Motor neuron (in vitro differentiated cells): ENCODE results near the gene JPH3. TPM values are rescaled to one million over a fixed set of nuclear protein-coding genes. Genes with fewer than 3 reads are reported as not detected.
"Not testable (repeated sequence)": the region's sequence is repeated elsewhere in the genome, so short reads cannot be mapped to it uniquely, and the experiment has no call there.

Source experiments
- ATAC-seq, 8 experiments: fragments of 200-7000 bp; cut with Tn5 transposase; replicated peaks in 6 of 8; 2 replicates each; pipeline ENCODE4 v1.8.0; 2021; ENCODE audit warnings: mild to moderate bottlenecking in 8 of 8, moderate library complexity in 8 of 8
- H3K27ac ChIP-seq, 2 donors: fragments of 250-450 bp; sonication (Bioruptor Pico); 2 replicates each; pipeline ENCODE4 v1.9.0; 2021; ENCODE audit warnings: antibody characterized with exemption in 2 of 2, mild to moderate bottlenecking in 2 of 2, moderate library complexity in 1 of 2
- H3K4me1 ChIP-seq, 2 donors: fragments of 250-450 bp; sonication (Bioruptor Pico); replicated peaks in 1 of 2; 2 replicates each; pipeline ENCODE4 v1.6.1; 2021; ENCODE audit warnings: antibody characterized with exemption in 2 of 2, mild to moderate bottlenecking in 2 of 2, moderate library complexity in 1 of 2
- H3K4me3 ChIP-seq, 5 donors: fragments of 250-450 bp; sonication (Bioruptor Pico); 2 replicates each; pipeline ENCODE4 v1.9.0; 2021; ENCODE audit warnings: antibody characterized with exemption in 5 of 5, mild to moderate bottlenecking in 5 of 5, moderate library complexity in 4 of 5
- WGBS, 10 experiments: fragments of 450-650 bp; shearing (Covaris generic); methylation state at CpG; one replicate each; pipeline ENCODE4 v1.0.0; 2022; 5-methylcytosine and 5-hydroxymethylcytosine counted together
- in situ Hi-C, 9 experiments: fragments of 400-800 bp; cut with MboI; loops; one replicate each; pipeline ENCODE4 v1.15.0; 2021; ENCODE audit warnings: low sequenced_read_pairs in 9 of 9, low pct_unique_long_range_greater_than_20kb in 2 of 9; ENCODE audit not compliant: unreplicated experiment in 9 of 9
- total RNA-seq, 8 experiments: library from RNA; unstranded; fragments of 300-600 nt; gene quantifications; 2 replicates each; pipeline versions ENCODE4 v1.2.3 to v1.2.4, GENCODE V29; 2022

Gene JPH3
- total RNA-seq, 8 experiments from 2014 or later, result 0.51 to 23.5 (median 12.8) TPM

- Histone ChIP-seq H3K4me1 (peaks cover 0 to 3% of the 10 kb centered on the region in 2 donors), H3K4me3 (no peak overlapping the region), H3K27ac (no peak overlapping the region)
- peak in 1 of 8 experiments; percentile 14 for ATAC-seq
- in situ Hi-C loops, result no loop called here
- WGBS, 10 experiments, result 60 to 100% methylated on average over 1 to 3 of the region's 13 CpGs; no CpG with 5 or more reads in 8 of the 10 experiments
Measured at GRCh38 chr16:87671221-87671620, 68.9 kb downstream of the JPH3 start.

GRCh38 chr16:87671715-87672270 lies 69.5 kb downstream of the JPH3 start:
- peaks cover 0 to 3% of the 10 kb centered on the region in 2 donors for H3K4me1 ChIP-seq

GRCh38 chr16:87674419-87674818 lies 72.1 kb downstream of the JPH3 start:
- 60 to 100% (median 83%) methylated on average over 1 to 5 of the region's 5 CpGs; no CpG with 5 or more reads in 1 of the 10 experiments for WGBS, 10 experiments
- no peak for ATAC-seq
- no peak overlapping the region for H3K4me3 ChIP-seq
- no peak overlapping the region for H3K27ac ChIP-seq
- in situ Hi-C loops, result no loop called here
- H3K4me1 ChIP-seq, result peaks cover 0 to 3% of the 10 kb centered on the region in 2 donors

More at GRCh38 chr16:87671715-87672270, 69.5 kb downstream of the JPH3 start:
- H3K27ac ChIP-seq, result no peak overlapping the region
- in situ Hi-C loops, result no loop called here
- WGBS, 10 experiments, result 28 to 100% (median 73%) methylated on average over 1 to 4 of the region's 20 CpGs; no CpG with 5 or more reads in 5 of the 10 experiments
- H3K4me3 ChIP-seq, result no peak overlapping the region
- ATAC-seq, result no peak

GRCh38 chr16:87675111-87675719 lies 72.9 kb downstream of the JPH3 start:
- in situ Hi-C loops, result no loop called here
- no peak overlapping the region for H3K27ac ChIP-seq
- peak in 6 of 8 experiments; percentile 17 to 92 (median 48) for ATAC-seq
- no peak overlapping the region for H3K4me3 ChIP-seq
- WGBS, 10 experiments, result 29 to 72% (median 52%) methylated on average over 2 to 9 of the region's 15 CpGs; no CpG with 5 or more reads in 6 of the 10 experiments
- H3K4me1 ChIP-seq, result peaks cover 0 to 3% of the 10 kb centered on the region in 2 donors

- ATAC-seq, result no peak
- Histone ChIP-seq H3K27ac (no peak overlapping the region), H3K4me1 (peaks cover 0 to 3% of the 10 kb centered on the region in 2 donors), H3K4me3 (no peak overlapping the region)
- in situ Hi-C loops, result no loop called here
- 40 to 100% (median 100%) methylated on average over 1 to 4 of the region's 5 CpGs; no CpG with 5 or more reads in 3 of the 10 experiments for WGBS, 10 experiments
Measured at GRCh38 chr16:87677830-87678229, 75.5 kb downstream of the JPH3 start.

- no peak overlapping the region for H3K4me3 ChIP-seq
- in situ Hi-C loops, result no loop called here
- no peak overlapping the region for H3K27ac ChIP-seq
- peaks cover 0 to 3% of the 10 kb centered on the region in 2 donors for H3K4me1 ChIP-seq
- ATAC-seq, result no peak
- 47 to 86% (median 55%) methylated on average over 3 to 10 of the region's 14 CpGs; no CpG with 5 or more reads in 7 of the 10 experiments for WGBS, 10 experiments
Measured at GRCh38 chr16:87678618-87679017, 76.3 kb downstream of the JPH3 start.

- in situ Hi-C loops, result no loop called here
- peak in 2 of 8 experiments; percentile 15 to 19 for ATAC-seq
- Histone ChIP-seq H3K27ac (no peak overlapping the region), H3K4me3 (no peak overlapping the region), H3K4me1 (peaks cover 0 to 3% of the 10 kb centered on the region in 2 donors)
- 67 to 100% (median 96%) methylated on average over 2 to 11 of the region's 18 CpGs; no CpG with 5 or more reads in 6 of the 10 experiments for WGBS, 10 experiments
Measured at GRCh38 chr16:87679593-87680271, 77.4 kb downstream of the JPH3 start.

- no peak overlapping the region for H3K4me3 ChIP-seq
- no peak overlapping the region for H3K27ac ChIP-seq
- WGBS, 10 experiments, result 82 to 100% (median 87%) methylated on average over 1 to 15 of the region's 17 CpGs; no CpG with 5 or more reads in 5 of the 10 experiments
- peaks cover 0 to 3% of the 10 kb centered on the region in 2 donors for H3K4me1 ChIP-seq
- in situ Hi-C loops, result no loop called here
- ATAC-seq, result no peak
Measured at GRCh38 chr16:87680272-87680644, 78.0 kb downstream of the JPH3 start.

GRCh38 chr16:87681051-87681602 lies 78.8 kb downstream of the JPH3 start:
- H3K4me1 ChIP-seq, H3K27ac ChIP-seq, in situ Hi-C loops, ATAC-seq, H3K4me3 ChIP-seq: not testable (repeated sequence)
- 87 to 100% (median 96%) methylated on average over 5 to 35 of the region's 60 CpGs; no CpG with 5 or more reads in 2 of the 10 experiments for WGBS, 10 experiments

- peak in 3 of 8 experiments; percentile 65 to 96 (median 91) for ATAC-seq
- WGBS, 10 experiments, result 5 to 93% (median 22%) methylated on average over 1 to 8 of the region's 9 CpGs; no CpG with 5 or more reads in 3 of the 10 experiments
- in situ Hi-C loops, result no loop called here
Measured at GRCh38 chr16:87681981-87682570, 79.8 kb downstream of the JPH3 start.

GRCh38 chr16:87682852-87683399 lies 80.6 kb downstream of the JPH3 start:
- 83 to 100% (median 93%) methylated on average over 1 to 9 of the region's 18 CpGs; no CpG with 5 or more reads in 5 of the 10 experiments for WGBS, 10 experiments
- ATAC-seq, result no peak
- H3K27ac ChIP-seq, result no peak overlapping the region
- in situ Hi-C loops, result no loop called here
- no peaks in the 10 kb centered on the region for H3K4me1 ChIP-seq
- H3K4me3 ChIP-seq, result no peak overlapping the region

More at GRCh38 chr16:87681981-87682570, 79.8 kb downstream of the JPH3 start:
- H3K4me3 ChIP-seq, result no peak overlapping the region
- no peaks in the 10 kb centered on the region for H3K4me1 ChIP-seq
- no peak overlapping the region for H3K27ac ChIP-seq

- H3K4me1 ChIP-seq, result no peaks in the 10 kb centered on the region
- H3K27ac ChIP-seq, result no peak overlapping the region
- in situ Hi-C loops, result no loop called here
- WGBS, 10 experiments, result 100% methylated on average over 1 to 2 of the region's 24 CpGs; no CpG with 5 or more reads in 7 of the 10 experiments
- no peak for ATAC-seq
- H3K4me3 ChIP-seq, result no peak overlapping the region
Measured at GRCh38 chr16:87684106-87684677, 81.9 kb downstream of the JPH3 start.
